T-cell (primary cell): ENCODE results near the gene SMS. TPM values are rescaled to one million over a fixed set of nuclear protein-coding genes. Genes with fewer than 3 reads are reported as not detected.
A peak's percentile ranks its signal among the peaks of the same experiment; 100 is the strongest.

Experiments
- ATAC-seq, 4 experiments: fragments of 200-7000 bp in 3 of 4; fragments of 150-1000 bp in 1 of 4; cut with Tn5 transposase; replicated peaks in 1 of 4; 1 replicate in 3 of 4; 2 replicates in 1 of 4; pipeline ENCODE4 v1.10.0; 2021; ENCODE audit warnings: moderate library complexity in 3 of 4, mild to moderate bottlenecking in 2 of 4, moderate number of reproducible peaks in 1 of 4
- CTCF ChIA-PET, 2 donors: fragments of 300-600 bp; sonication (Branson Sonifier 250); formaldehyde crosslinking; loops; one replicate each; lab custom pipeline; 2022; ENCODE audit warnings: antibody characterized with exemption in 2 of 2; lab: Charles Lee
- POLR2A ChIA-PET, 2 donors: fragments of 300-600 bp; sonication (Branson Sonifier 250); formaldehyde crosslinking; loops; one replicate each; lab custom pipeline; 2022; ENCODE audit warnings: antibody characterized with exemption in 2 of 2; lab: Charles Lee
- DNase-seq, 35 experiments: peaks; one replicate each; pipeline versions ENCODE4 v3.0.0 to v3.0.0-alpha.2; 2013 to 2023
- H3K27ac ChIP-seq: one replicate; pipeline ENCODE4 v1.5.1; 2013; ENCODE audit warnings: low read length
- H3K27me3 ChIP-seq, 2 experiments: replicated peaks in 1 of 2; 1 replicate in 1 of 2; 2 replicates in 1 of 2; pipeline versions ENCODE4 v1.6.1 to v1.7.0; 2013; ENCODE audit warnings: low read length in 1 of 2, mixed read lengths in 1 of 2; ENCODE audit not compliant: control insufficient read depth in 2 of 2, insufficient read depth in 2 of 2; ENCODE audit errors: extremely low read depth in 1 of 2
- H3K36me3 ChIP-seq, 2 donors: 1 replicate in 1 of 2; 2 replicates in 1 of 2; pipeline versions ENCODE4 v1.6.1 to v1.7.0; 2013; ENCODE audit warnings: low read length in 1 of 2; ENCODE audit not compliant: control insufficient read depth in 2 of 2, insufficient read depth in 1 of 2; ENCODE audit errors: extremely low read depth in 1 of 2
- H3K4me1 ChIP-seq, 2 experiments: 1 replicate in 1 of 2; 2 replicates in 1 of 2; pipeline versions ENCODE4 v1.6.1 to v1.7.0; 2013; ENCODE audit warnings: low read length in 2 of 2, mixed read lengths in 1 of 2; ENCODE audit not compliant: insufficient read depth in 2 of 2, control insufficient read depth in 1 of 2; ENCODE audit errors: extremely low read depth in 1 of 2
- H3K4me3 ChIP-seq, 2 donors: 1 replicate in 1 of 2; 2 replicates in 1 of 2; pipeline versions ENCODE4 v1.5.1 to v1.7.0; 2013; ENCODE audit warnings: mild to moderate bottlenecking in 2 of 2, low read length in 1 of 2, moderate library complexity in 1 of 2; ENCODE audit not compliant: control insufficient read depth in 1 of 2; ENCODE audit errors: extremely low read depth in 1 of 2
- H3K9me3 ChIP-seq: 2 replicates; pipeline ENCODE4 v1.7.0; 2013
- H3K27ac Mint-ChIP-seq, 2 donors: one replicate each; pipeline ENCODE4 v1.8.0; 2020 to 2021; ENCODE audit warnings: mild to moderate bottlenecking in 2 of 2, mixed read lengths in 2 of 2
- H3K27me3 Mint-ChIP-seq, 2 donors: one replicate each; pipeline ENCODE4 v1.8.0; 2021 to 2022; ENCODE audit warnings: mixed read lengths in 2 of 2
- H3K36me3 Mint-ChIP-seq: one replicate; pipeline ENCODE4 v1.8.0; 2021; ENCODE audit warnings: mixed read lengths
- H3K4me1 Mint-ChIP-seq, 3 donors: one replicate each; pipeline ENCODE4 v1.8.0; 2020 to 2022; ENCODE audit warnings: mixed read lengths in 3 of 3, mild to moderate bottlenecking in 1 of 3
- H3K4me3 Mint-ChIP-seq, 3 donors: one replicate each; pipeline ENCODE4 v1.8.0; 2020 to 2022; ENCODE audit warnings: mild to moderate bottlenecking in 3 of 3, mixed read lengths in 3 of 3, moderate library complexity in 3 of 3
- H3K9me3 Mint-ChIP-seq, 3 donors: one replicate each; pipeline ENCODE4 v1.8.0; 2020 to 2022; ENCODE audit warnings: mixed read lengths in 3 of 3
- WGBS: methylation state at CpG from one replicate; pipeline ENCODE4 v1.1.5; 2013; ENCODE audit warnings: missing lambda C conversion rate; ENCODE audit not compliant: insufficient coverage; 5-methylcytosine and 5-hydroxymethylcytosine counted together
- total RNA-seq, 35 experiments: library from RNA in 6 of 35; stranded (reverse) in 6 of 35; fragments of 120-200 nt in 1 of 35; gene quantifications; one replicate each; pipeline versions ENCODE4 v1.2.1 to v1.2.4 and lab custom pipeline; 2013 to 2026

Gene SMS
- total RNA-seq, 5 donors from 2014 or later (not counting 1 experiment from before 2014, with no cell fraction given), result 17.2 to 21.9 (median 18.5) TPM

- Histone ChIP-seq H3K36me3 (peaks cover 0 to 14% of the 10 kb centered on the region in 2 donors), H3K9me3 (no peaks in the 10 kb centered on the region), H3K4me1 (peaks cover 0 to 2% of the 10 kb centered on the region in 2 experiments), H3K4me3 (no peak overlapping the region), H3K27me3 (no peaks in the 10 kb centered on the region), H3K27ac (no peak overlapping the region)
- WGBS, result no CpG with 5 or more reads among the region's 8 CpGs
- H3K27me3 Mint-ChIP-seq, result peaks cover 0 to 4% of the 10 kb centered on the region in 2 donors
- no peak for ATAC-seq
- ChIA-PET CTCF (interaction anchor here in 1 of 2 donors (0.7 kb wide), 1 partner anchor 31 kb away, joined by 4 read pairs; no protein-coding TSS in a partner anchor), POLR2A (no interaction called here)
- H3K9me3 Mint-ChIP-seq, result no peaks in the 10 kb centered on the region
- DNase-seq, result no peak
- H3K27ac Mint-ChIP-seq, result no peak overlapping the region
- no peak overlapping the region for H3K4me3 Mint-ChIP-seq
- peaks cover under 1 to 5% (median 5%) of the 10 kb centered on the region in 3 donors for H3K4me1 Mint-ChIP-seq
- peaks cover 20% of the 10 kb centered on the region for H3K36me3 Mint-ChIP-seq
Observed at GRCh38 chrX:21990832-21991231, 50.3 kb downstream of the SMS start.

GRCh38 chrX:21991504-21991903, 51.0 kb downstream of the SMS start:
- H3K36me3 Mint-ChIP-seq, result peaks cover 20% of the 10 kb centered on the region
- WGBS, result no CpG with 5 or more reads among the region's 3 CpGs
- POLR2A ChIA-PET, result no interaction called here

GRCh38 chrX:21993265-21993664, 52.8 kb downstream of the SMS start:
- Histone ChIP-seq H3K36me3 (peaks cover 0 to 7% of the 10 kb centered on the region in 2 donors), H3K27me3 (no peaks in the 10 kb centered on the region), H3K4me1 (peaks cover 0 to 2% of the 10 kb centered on the region in 2 experiments), H3K9me3 (no peaks in the 10 kb centered on the region), H3K27ac (no peak overlapping the region), H3K4me3 (no peak overlapping the region)
- Mint-ChIP-seq H3K4me3 (no peak overlapping the region), H3K27me3 (peaks cover 0 to 4% of the 10 kb centered on the region in 2 donors), H3K4me1 (peaks cover 11 to 13% (median 12%) of the 10 kb centered on the region in 3 donors), H3K27ac (no peak overlapping the region), H3K36me3 (peaks cover 20% of the 10 kb centered on the region), H3K9me3 (no peaks in the 10 kb centered on the region)
- POLR2A ChIA-PET, result no interaction called here
- DNase-seq (peak in 5 of 35 experiments; percentile 8 to 32 (median 9)), ATAC-seq (no peak)
- CTCF ChIA-PET, result no interaction called here
- WGBS, result no CpG with 5 or more reads among the region's 8 CpGs

More at GRCh38 chrX:21991504-21991903, 51.0 kb downstream of the SMS start:
- H3K4me3 Mint-ChIP-seq, result no peak overlapping the region
- H3K27ac ChIP-seq, result no peak overlapping the region
- DNase-seq, result no peak
- H3K4me3 ChIP-seq, result no peak overlapping the region
- peaks cover 0 to 12% of the 10 kb centered on the region in 2 donors for H3K36me3 ChIP-seq
- H3K9me3 Mint-ChIP-seq, result no peaks in the 10 kb centered on the region
- peaks cover 0 to 4% of the 10 kb centered on the region in 2 donors for H3K27me3 Mint-ChIP-seq
- H3K4me1 Mint-ChIP-seq, result peaks cover 7 to 8% (median 7%) of the 10 kb centered on the region in 3 donors
- CTCF ChIA-PET, result interaction anchor here in 1 of 2 donors (0.7 kb wide), 1 partner anchor 31 kb away, joined by 4 read pairs; no protein-coding TSS in a partner anchor
- no peaks in the 10 kb centered on the region for H3K27me3 ChIP-seq
- no peak overlapping the region for H3K27ac Mint-ChIP-seq
- no peaks in the 10 kb centered on the region for H3K9me3 ChIP-seq
- peaks cover 0 to 2% of the 10 kb centered on the region in 2 experiments for H3K4me1 ChIP-seq
- no peak for ATAC-seq

- H3K27ac Mint-ChIP-seq, result peak overlapping the region in 1 of 2 donors; percentile 8
- Histone ChIP-seq H3K9me3 (no peaks in the 10 kb centered on the region), H3K27me3 (no peaks in the 10 kb centered on the region), H3K27ac (no peak overlapping the region), H3K4me1 (no peaks in the 10 kb centered on the region), H3K4me3 (no peak overlapping the region), H3K36me3 (peaks cover 0 to 7% of the 10 kb centered on the region in 2 donors)
- ChIA-PET POLR2A (no interaction called here), CTCF (interaction anchor here (1.1 to 1.4 kb wide), 2 partner anchors 11 to 12 kb away, joined by 3 to 5 read pairs; no protein-coding TSS in a partner anchor)
- no peak for ATAC-seq
- no peak for DNase-seq
- peaks cover 0 to 8% of the 10 kb centered on the region in 2 donors for H3K27me3 Mint-ChIP-seq
- peaks cover 17% of the 10 kb centered on the region for H3K36me3 Mint-ChIP-seq
- no peaks in the 10 kb centered on the region for H3K9me3 Mint-ChIP-seq
- no peak overlapping the region for H3K4me3 Mint-ChIP-seq
- peaks cover 7 to 13% (median 7%) of the 10 kb centered on the region in 3 donors for H3K4me1 Mint-ChIP-seq
- WGBS, result 92% methylated on average over 6 of the region's 10 CpGs
Observed at GRCh38 chrX:21996872-21997455, 56.5 kb downstream of the SMS start.

- CTCF ChIA-PET, result no interaction called here
- POLR2A ChIA-PET, result no interaction called here
- no CpG with 5 or more reads among the region's 4 CpGs for WGBS
- Mint-ChIP-seq H3K36me3 (peaks cover 22% of the 10 kb centered on the region), H3K27me3 (peaks cover 0 to 11% of the 10 kb centered on the region in 2 donors), H3K4me3 (no peak overlapping the region), H3K9me3 (no peaks in the 10 kb centered on the region), H3K27ac (no peak overlapping the region), H3K4me1 (peaks cover 7 to 13% (median 7%) of the 10 kb centered on the region in 3 donors)
- ATAC-seq (no peak), DNase-seq (no peak)
- Histone ChIP-seq H3K4me1 (no peaks in the 10 kb centered on the region), H3K36me3 (peaks cover 0 to 5% of the 10 kb centered on the region in 2 donors), H3K9me3 (no peaks in the 10 kb centered on the region), H3K27ac (no peak overlapping the region), H3K4me3 (no peak overlapping the region), H3K27me3 (no peaks in the 10 kb centered on the region)
Observed at GRCh38 chrX:21998037-21998436, 57.5 kb downstream of the SMS start.

GRCh38 chrX:22004866-22005265, 64.4 kb downstream of the SMS start:
- ChIA-PET POLR2A (no interaction called here), CTCF (no interaction called here)
- no peak overlapping the region for H3K27ac Mint-ChIP-seq
- DNase-seq (peak in 5 of 35 experiments; percentile 0 to 6 (median 3)), ATAC-seq (no peak)
- Histone ChIP-seq H3K27ac (no peak overlapping the region), H3K4me3 (no peak overlapping the region), H3K36me3 (no peaks in the 10 kb centered on the region), H3K9me3 (no peaks in the 10 kb centered on the region), H3K4me1 (peaks cover 0 to 3% of the 10 kb centered on the region in 2 experiments), H3K27me3 (no peaks in the 10 kb centered on the region)
- WGBS, result 81% methylated on average over 6 of the region's 10 CpGs
- H3K36me3 Mint-ChIP-seq, result peaks cover 24% of the 10 kb centered on the region
- peaks cover 0 to 3% (median 0%) of the 10 kb centered on the region in 3 donors for H3K9me3 Mint-ChIP-seq
- peaks cover 0 to 6% (median 6%) of the 10 kb centered on the region in 3 donors for H3K4me1 Mint-ChIP-seq
- peaks cover 0 to 15% of the 10 kb centered on the region in 2 donors for H3K27me3 Mint-ChIP-seq
- H3K4me3 Mint-ChIP-seq, result no peak overlapping the region
